NCI-H1105 treated with DMSO at 0.1 percent for 48 hours (cell line): Measurements from ENCODE around the gene EMC1.
"Not testable (repeated sequence)": the region's sequence is repeated elsewhere in the genome, so short reads cannot be mapped to it uniquely, and the experiment has no call there.

Experiments used
- DNase-seq: peaks from one replicate; lab custom pipeline; 2025; lab: John Stamatoyannopoulos, UW

EMC1 gene

DNA sequence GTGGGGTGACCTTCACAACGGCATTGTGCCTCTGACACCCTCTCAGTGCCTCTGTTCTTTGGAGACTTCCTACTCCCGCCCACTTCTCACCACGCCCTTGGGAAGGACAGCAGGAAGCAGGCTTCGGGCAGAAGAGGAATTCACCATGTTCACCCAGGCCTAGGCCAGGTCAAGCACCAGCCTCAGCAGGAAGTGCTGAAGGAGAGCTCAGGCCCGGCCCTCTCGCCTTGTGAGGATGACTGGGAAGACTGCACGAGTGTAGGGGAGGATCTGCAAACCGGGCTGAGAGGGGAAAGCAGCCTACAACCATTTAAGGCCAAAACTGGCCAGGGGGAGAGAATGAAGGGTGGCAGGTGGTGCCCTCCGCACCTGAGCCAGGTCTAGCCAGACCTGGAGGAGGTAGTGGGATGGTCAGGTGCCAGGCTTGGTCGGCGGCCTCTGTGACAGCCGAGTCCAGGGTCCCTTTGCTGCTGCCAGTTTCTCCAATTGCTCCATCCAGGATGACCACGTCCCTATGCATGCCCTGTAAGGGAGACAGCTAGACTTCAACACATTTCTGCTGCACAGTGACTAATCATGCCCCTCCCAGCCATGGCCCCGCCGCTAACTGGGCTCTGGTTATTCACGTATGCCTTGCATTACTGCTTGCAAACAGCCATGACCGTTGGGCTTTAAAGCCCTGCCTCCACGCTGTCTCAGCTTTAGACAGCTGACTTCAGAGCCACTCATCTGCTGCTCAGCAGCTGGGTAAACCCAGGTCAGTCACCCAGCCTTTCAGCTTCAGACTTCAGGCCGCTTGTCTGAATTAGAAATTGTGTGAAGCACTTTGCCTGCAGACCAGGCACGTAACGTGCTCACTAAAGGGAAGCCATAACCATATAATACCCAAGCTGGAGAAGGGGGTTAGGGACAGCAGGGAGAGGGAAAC is 9.2 kb upstream of the EMC1 start:
- DNase-seq: no peak

DNA sequence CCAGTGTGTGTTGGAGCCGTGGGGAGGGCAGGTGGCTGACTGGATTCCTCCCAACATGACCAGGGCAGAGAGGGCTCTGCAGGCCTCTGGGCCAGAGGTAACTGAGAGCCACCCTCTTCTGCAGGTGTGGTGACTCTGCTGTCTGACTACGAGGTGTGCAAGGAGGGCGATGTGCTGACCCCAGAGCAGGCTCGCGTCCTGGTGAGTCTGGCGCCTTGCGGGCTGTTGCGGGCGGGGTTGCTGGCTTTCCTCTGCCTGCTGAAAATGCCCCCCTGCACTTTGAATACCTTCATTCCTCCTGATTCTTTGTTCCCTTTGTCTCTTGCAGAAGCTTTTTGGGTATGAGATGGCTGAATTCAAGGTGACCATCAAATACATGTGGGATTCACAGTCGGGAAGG is 7.0 kb upstream of the EMC1 start:
- no peak for DNase-seq

DNA sequence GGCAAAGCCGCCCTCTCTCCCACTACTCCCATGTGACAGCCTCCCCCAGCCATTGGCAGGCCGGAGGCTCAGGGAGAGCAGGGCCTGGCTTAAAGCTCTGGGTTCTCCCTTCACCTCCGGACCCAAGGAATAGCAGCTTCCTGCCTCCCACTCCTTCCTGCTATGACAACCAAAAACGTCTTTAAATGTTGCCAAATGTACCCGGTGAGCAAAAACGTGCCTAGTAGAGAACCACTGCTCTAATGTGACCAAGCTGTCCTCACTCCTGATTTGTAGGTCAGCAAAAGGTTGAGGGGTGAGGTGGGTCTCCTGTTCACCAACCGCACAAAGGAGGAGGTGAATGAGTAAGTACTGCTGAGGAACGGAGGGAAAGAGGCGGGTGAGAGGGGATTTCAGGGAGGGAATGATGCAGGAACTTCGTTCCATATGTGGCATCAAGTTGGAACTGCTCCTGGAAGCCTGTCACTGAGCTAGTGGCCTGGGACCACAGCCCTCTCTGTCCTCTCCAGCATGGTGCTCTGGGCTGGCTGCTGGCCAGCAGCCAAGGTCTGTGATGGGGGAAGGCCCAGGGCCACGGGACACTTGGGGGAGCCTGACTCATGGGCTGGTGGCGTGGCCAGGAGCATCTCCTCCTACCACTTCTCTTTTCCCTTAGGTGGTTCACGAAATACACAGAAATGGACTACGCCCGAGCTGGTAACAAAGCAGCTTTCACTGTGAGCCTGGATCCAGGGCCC is 6.0 kb upstream of the EMC1 start:
- DNase-seq: no peak

DNA sequence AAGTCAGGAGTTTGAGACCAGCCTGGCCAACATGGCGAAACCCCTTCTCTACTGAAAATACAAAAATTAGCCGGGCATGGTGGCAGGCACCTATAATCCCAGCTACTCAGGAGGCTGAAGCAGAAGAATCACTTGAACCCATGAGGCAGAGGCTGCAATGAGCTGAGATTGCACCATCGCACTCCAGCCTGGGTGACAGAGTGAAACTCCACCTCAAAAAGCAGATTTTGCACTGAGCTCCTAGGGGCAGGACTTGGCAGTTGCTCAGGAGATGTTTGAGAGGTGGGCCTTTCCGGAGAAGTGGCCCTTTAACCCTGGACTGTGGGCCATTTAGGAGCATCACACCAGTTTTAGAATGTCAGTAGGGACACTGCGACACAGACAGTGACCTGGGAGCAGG is 5.0 kb upstream of the EMC1 start:
- not testable (repeated sequence) for DNase-seq

DNA sequence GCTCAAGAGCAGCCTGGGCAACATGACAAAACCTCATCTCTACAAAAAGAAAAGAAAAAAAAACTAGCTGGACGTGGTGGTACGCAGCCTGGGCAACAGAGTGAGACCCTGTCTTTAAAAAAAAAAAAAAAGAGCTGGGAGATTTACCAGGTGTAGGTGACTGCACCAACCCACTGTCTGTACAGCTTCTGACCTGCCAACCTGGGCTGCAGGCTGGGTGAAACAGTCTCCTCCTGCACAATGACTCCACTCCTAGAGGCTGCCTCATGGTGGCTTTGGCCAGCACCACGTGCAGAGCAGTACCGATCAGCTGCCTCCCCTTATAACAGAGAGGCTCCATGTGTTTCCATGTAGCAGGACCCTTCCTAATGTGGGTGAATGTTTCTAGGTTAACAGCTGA is 4.0 kb upstream of the EMC1 start:
- no peak for DNase-seq

DNA sequence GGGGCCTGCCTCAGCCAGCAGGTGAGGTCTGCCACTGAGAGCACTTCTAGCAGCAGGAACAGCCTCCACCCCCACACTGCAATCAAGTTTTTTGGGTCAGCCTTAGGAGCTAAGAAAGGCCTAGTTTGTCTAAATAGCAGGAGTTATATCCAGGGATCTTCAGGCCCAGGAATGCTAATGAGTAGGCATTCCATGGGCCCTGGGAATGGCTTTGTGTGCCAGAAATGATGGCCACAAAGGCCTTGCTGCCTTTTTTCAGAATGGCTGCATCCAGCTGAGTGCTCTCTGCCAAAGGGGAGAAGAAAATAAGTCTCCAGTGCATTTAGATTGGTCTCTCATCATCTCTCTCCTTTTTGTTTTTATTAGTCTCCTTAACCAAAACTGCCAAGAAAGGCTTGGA is 3.1 kb upstream of the EMC1 start:
- DNase-seq: no peak

DNA sequence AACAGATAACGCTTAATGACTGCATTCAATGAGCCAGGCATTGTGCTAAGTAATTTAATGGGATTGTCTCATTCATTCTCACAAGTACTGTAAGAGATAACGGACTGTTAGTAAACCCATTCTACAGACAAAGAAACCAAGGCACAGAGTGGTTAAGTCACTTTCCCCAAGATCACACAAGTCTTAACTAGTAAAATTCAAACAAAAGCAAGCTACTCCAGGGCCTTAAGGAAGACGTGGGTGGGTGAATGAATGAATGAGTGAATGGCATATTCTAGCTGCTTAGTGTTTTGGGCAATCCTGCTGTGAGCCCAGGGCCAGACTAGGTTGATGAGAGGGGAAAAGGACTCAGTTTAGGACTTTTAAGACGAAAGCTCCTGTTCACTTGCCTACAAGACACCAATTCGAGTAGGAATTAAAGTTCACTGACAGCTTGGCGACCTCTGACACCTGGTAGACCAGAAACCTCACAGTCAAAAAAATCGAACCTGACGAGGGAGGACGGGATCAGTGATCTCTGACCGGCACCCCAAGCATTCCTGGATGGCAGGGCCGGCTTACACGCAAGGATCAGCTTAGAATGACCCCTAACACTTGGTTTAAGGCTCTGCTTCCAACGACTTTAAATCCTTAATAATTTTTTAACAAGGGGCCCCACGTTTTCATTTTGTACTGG is 557 bp downstream of the EMC1 start:
- DNase-seq: no peak

DNA sequence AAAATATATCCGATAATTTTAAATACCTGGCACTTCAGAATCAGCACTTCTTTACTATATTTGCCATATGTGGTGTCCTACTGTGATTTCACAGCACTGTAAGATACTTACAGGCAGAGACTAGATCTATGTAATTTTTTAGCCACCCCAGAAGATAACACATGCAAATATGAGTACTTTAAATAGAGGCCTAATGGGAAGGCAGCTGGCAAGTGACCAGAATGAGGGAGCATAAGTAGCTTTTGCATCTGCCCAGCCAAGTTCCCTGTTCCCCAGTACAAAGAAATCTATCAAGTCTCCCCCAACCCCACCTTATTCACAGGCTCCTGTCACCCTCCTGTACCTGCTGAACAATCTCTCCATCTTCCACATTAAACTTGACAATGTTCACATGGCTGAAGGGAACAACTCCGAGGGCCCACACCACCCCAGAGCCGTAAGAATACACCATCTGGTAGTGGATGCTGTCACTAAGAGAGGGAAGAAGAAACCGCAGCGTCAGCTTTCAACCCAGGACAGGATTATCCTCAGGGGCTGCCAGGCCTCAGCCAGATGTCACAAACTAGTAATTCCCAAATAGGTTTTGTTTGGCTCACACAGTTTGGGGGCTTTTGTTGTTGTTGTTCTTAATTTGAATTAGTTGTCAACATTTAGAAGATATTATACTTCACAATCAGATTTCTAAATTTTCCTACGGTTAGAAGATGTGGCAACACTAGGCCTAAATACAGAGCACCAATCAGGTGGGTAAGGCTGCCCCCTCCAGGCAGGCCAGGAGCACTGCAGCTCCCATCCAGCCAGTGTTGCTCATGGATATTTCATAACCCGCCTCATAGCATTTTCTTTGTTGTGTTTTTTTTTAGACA is 10.4 kb downstream of the EMC1 start:
- peak; percentile 35 for DNase-seq

DNA sequence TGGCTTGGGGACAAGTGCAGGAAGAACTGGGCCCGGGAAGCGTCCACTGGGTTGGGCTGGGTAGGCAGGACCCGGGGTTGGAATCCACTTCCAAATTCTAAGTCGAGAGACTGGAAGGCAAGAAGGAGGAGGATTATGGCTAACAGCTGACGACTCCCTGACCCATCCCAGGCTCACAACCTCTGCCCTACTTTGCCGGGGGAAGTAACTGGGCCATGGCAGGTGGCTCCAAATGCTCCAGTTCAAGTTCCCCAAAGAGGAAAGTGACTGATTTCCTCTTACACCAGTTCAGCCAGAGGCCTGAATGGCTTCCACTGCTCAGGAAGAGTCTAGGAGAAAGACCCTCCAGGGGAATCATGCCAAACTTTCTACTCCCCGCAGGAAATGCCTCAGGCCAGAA is 11.4 kb downstream of the EMC1 start:
- DNase-seq: no peak

DNA sequence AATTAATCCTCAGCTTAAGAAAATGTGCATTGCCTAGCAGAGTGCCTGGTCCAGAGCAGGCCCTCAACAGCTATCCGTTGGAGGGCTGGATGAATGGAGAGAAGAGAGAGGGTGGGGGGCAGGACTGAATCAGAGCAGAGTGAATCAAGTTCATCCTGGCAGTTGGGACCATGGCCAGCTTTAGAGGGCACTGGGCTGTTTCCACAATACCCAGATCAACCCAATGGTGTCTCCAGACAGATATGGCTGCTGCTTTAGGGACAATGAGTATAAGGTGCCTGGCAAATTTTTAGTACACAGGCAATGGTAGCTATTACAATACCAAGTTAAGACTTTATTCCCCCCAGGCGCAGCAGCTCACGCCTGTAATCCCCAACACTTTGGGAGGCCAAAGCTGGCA is 17.1 kb downstream of the EMC1 start:
- no peak for DNase-seq

DNA sequence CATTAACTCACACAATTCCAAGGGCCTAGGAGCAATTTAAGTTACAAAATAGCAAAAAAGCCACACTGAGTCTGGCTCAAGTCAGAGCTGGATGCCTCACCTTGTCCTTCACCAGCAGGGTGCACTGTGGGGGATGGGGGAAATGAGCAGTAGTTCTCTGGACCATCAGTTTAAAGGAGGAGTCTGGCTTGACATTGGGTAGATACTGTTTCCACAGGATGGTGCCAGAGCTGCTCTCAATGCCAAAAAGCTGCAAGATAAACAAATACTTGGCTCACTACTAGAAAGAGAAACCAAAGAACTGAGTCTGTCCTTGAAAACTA is 18.8 kb downstream of the EMC1 start:
- DNase-seq: no peak

DNA sequence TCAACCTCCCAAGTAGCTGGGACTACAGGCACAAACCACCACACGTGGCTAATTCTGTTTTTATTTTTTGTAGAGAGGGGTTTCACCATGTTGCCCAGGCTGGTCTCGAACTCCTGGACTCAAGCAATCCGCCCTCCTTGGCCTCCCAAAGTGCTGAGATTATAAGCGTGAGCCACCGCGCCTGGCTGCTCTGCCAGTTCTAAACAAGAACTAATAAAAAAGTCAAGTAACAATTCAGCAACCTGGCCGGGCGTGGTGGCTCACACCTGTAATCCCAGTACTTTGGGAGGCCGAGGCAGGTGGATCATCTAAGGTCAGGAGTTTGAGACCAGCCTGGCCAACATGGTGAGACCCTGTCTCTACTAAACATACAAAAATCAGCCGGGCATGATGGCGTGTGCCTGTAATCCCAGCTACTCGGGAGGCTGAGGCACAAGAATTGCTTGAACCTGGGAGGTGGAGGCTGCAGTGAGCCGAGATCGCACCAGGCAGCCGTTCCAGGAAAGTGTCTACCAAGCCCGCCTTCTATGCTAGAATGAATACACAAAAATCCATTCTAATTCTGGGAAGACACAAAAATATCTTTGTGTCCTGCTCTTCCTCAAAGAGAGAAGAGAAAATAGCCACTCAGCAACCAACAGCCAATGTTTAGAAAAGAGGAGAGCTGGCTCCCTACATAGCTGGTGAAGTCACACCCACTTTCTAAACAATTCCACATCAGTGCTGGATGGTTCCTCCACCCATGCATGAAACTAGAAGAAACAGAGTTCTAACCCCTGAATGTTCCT is 19.4 kb downstream of the EMC1 start:
- DNase-seq: not testable (repeated sequence)

DNA sequence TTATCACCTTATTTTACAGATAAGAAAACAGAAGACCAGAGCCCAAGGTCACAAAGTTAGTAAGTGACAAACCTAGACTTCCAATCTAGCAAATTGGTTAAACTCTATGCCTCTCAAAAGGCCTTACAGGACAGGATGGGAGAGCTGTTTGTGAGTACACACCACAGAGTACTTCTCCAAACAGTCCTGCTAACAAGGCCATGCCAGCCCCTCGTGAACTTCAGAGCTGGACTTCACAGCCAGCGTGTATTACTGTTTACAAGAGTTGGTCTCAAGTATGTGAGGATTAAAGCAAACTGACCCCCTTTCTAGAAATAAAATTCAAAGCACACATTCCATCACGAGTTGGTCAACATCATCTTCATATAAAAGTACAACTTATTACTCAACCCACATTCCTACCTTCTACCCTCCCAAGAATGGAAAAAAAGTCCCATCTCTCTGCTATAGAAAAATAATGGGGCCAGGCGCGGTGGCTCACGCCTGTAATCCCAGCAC is 21.4 kb downstream of the EMC1 start:
- DNase-seq: no peak

DNA sequence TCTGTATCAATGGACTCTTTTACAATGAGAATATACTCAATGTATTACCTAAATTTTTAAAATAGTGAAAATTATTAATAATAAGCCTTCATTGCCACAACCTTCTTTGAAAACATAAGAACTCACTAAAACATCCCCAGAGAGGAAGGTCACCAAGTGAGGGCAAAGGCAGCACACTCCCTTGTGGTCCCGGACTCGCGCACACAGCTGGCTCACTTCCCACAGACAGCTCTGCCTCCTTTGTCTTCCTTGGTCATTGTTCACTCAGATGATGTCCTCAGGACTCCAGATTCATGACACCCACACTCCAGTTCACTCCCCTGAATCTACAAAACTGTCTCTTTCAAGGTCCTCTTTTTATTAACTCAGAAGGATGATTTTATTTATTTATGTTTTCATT is 22.1 kb downstream of the EMC1 start:
- no peak for DNase-seq

DNA sequence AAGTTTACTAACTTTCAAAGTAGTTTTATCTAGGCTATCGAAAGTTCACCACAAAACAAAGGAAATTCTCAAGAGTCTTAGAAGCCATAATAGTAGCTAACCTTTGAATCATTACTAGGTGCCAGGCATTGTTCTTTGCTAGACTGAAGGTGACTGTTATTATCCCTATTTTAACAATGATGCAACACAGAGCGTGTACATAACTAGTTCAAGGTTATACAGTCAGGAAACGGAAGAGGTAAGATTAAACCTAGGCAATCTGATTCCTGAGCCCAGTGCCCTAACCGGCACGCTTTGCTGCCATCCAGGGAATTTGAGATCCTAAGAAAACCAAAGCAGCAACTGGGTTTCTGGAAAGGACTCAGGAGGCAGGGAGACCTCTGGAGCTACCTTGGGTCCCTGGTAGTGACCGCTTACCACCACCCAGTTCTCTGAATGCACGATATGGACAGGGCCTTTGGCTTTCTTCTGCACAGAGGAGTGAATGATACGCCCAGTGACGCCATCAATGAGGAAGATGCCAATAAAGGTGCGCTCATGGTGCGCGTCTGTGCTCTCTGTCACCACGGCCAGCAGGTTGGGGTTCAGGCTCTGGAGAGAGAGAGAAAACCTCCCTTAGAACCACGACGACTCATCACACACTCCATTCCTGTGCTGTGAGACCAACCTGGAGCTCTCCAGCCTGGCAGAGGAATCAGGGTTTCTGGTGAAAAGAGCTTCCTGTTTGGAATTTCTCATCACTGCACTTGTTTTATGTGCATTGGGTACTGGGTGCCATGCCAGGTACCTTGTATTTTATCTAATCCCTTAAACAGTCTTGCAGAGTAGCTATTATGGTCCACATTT is 28.1 kb downstream of the EMC1 start:
- no peak for DNase-seq

DNA sequence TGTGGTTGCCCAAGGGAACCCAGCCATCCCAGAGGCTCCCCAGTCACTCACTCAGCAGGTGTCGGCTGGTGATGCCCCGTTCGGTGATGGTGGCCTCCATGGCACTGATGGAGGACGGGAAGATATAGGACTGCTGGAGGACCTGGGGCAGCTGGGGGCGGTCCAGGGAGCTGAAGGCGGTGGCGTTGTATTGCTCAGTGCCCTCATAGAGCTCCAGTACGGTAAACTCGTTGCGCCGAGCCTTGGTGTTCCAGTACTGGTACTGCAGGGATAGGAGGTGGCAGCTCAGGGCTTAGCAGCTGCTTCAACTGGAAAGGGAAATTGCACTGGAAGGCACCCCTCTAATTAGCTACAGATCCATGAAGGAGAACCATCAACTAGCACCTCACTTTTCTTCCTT is 28.8 kb downstream of the EMC1 start:
- no peak for DNase-seq

DNA sequence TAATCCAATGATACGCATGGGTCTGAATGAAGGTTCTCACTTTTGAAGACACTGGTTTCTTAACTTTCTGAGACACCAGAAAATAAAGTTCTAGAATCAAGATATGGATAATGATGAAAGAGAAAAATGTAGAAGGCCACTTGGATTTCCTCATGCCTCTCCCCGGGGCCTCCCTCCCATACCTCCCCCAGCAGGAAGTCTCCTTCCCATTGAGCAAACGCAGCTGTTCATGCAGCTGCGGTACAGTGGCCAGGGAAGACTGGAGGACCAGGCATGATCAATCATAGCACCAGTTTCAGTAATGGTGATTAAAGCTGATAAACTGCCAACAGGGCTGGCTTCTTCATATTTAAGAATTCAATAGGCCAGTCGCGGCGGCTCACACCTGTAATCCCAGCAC is 30.3 kb downstream of the EMC1 start:
- no peak for DNase-seq

DNA sequence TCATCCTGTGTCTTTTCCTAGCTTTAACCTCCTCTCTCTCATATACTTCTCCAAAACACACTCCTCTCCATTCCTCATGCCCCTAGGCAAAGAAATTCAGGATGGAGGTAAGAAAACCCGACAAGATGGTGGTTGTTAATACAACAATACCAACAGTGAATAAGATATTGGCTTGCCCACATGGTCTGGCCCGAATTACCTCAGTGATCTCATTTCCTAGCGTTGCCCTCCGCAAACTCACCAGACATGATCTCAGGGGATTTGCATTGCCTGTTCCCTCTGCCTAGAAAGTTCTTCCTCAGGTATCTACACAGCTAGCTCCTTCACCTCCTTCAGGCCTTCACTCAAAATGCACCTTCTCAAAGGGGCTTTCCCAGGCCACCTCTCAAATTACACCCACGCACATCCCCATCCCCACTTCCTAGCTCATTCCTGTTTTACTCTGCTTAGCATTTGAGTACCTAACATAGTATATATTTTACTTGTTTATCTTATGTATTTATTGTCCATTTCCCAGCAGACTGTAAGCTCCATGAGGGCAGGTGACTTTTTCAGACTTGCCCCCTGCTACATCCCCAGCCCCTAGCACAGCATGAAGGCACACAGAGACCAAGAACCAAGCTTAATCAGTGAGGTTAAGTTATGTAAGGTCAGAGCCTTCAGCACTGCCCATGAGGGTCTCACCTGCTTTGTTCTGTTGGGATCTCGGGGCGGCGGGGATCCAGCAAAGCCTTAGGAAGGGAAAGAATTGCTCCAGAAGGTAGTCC is 31.1 kb downstream of the EMC1 start:
- DNase-seq: no peak

DNA sequence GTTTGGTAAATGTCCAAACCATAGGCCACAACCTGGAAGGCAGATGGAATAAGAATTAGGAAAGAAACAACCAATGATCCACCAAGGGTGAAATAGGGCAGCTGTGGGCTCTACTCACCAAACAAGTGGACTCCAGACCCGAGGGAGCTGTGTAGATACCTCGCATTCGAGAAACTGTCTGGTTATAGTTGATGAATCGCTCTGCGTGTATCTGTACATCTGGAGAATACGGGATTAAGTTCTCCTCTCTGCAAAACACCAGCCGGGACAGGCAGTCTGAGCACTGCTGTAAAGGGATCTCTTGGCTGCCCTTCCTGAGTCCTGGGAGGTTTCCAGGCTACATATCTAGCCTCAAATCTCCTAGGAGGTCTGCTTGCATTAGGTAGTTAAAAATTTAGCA is 31.9 kb downstream of the EMC1 start:
- no peak for DNase-seq
